HG03066 (cell line): ENCODE measurements around the gene NDUFB11.
"Not testable (repeated sequence)": the region's sequence is repeated elsewhere in the genome, so short reads cannot be mapped to it uniquely, and the experiment has no call there.

Source experiments
- ATAC-seq: cut with Tn5 transposase; IDR thresholded peaks from one replicate; pipeline ENCODE4 v1.9.1; 2021; ENCODE audit warnings: low read depth; ENCODE audit not compliant: unreplicated experiment

Gene NDUFB11

GRCh38 chrX:47146936-47147859 lies 2.7 kb upstream of the NDUFB11 start:
- no peak for ATAC-seq

- no peak for ATAC-seq
Observed at GRCh38 chrX:47146121-47146935, 1.8 kb upstream of the NDUFB11 start.

GRCh38 chrX:47145395-47146120 lies 1.1 kb upstream of the NDUFB11 start:
- peak; percentile 20 for ATAC-seq

GRCh38 chrX:47143894-47144625 lies 442 bp downstream of the NDUFB11 start:
- ATAC-seq: peak; percentile 6

DNA sequence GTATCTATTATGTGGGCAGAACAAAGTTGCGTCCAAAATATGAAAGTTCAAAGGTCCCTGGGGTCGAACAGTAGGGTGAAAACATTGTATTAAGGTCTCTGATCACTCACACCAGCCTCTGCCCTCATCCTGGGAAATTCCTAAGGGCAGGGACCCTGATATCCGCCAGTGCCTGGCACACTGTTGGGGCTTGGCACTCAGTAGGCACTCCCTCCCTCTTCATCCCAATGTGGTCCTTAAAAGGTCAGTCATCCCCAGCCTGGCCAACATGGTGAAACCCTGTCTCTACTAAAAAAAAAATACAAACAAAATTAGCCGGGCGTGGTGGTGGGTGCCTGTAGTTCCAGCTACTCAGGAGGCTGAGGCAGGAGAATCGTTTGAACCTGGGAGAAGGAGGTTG lies 6.3 kb downstream of the NDUFB11 start:
- no peak for ATAC-seq

DNA sequence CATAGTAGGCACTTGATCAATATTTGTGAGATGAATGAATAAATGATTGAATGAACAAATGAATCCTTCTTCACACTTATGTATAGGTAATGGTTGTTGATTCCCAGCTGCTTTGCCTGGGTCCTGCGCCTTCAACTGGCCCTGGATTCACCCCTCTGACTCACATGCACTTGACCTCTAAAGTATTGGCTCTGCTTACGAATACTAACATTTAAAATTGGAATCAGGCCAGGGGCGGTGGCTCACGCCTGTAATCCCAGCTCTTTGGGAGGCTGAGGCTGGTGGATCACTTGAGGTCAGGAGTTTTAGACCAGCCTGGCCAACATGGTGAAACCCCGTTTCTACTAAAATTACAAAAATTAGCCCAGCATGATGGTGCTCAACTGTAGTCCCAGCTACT lies 8.9 kb downstream of the NDUFB11 start:
- ATAC-seq: not testable (repeated sequence)

DNA sequence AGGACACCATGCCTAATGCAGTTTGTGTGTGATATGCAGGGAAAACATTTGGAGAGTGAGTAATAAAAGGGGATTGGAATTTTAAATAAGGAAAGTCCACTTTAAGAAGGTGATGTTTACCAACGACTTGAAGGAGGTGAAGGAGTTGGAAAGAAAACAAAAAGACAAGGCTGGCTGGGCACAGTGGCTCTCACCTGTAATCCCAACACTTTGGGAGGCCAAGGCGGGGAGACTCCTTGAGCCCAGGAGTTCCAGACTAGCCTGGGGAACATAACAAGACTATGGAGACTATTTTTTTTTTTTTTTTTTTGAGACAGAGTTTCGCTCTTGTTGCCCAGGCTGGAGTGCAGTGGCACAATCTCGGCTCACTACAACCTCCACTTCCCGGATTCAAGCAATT lies 11.0 kb downstream of the NDUFB11 start:
- no peak for ATAC-seq

DNA sequence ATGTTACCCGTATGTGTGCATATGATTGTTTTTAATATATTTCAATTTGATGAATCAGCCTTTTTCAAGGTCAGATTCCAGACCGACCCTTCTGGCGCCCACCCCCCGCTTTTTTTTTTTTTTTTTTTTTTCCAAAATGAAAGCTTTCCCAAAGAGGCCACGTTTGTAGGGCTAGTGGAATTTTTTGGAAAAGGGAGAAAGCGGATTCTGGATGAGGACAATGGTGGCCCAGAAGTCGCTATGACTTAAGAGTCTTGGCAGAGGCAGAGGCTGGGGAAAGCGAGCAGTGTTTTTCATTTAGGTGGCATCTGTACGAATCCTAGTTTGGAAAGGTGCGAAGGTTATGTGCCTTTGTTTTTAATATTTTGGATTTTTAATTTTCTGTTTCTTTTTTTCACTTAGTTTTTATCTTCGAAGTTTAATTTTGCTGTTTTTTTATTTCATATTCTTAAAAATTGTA lies 14.6 kb downstream of the NDUFB11 start:
- ATAC-seq: no peak

- ATAC-seq: peak; percentile 98
Observed at GRCh38 chrX:47129157-47129898, 15.2 kb downstream of the NDUFB11 start.

GRCh38 chrX:47124466-47124865 lies 20.0 kb downstream of the NDUFB11 start:
- ATAC-seq: not testable (repeated sequence)

GRCh38 chrX:47116551-47117110 lies 27.9 kb downstream of the NDUFB11 start:
- ATAC-seq: not testable (repeated sequence)

- no peak for ATAC-seq
Observed at GRCh38 chrX:47112316-47112954, 32.1 kb downstream of the NDUFB11 start.

DNA sequence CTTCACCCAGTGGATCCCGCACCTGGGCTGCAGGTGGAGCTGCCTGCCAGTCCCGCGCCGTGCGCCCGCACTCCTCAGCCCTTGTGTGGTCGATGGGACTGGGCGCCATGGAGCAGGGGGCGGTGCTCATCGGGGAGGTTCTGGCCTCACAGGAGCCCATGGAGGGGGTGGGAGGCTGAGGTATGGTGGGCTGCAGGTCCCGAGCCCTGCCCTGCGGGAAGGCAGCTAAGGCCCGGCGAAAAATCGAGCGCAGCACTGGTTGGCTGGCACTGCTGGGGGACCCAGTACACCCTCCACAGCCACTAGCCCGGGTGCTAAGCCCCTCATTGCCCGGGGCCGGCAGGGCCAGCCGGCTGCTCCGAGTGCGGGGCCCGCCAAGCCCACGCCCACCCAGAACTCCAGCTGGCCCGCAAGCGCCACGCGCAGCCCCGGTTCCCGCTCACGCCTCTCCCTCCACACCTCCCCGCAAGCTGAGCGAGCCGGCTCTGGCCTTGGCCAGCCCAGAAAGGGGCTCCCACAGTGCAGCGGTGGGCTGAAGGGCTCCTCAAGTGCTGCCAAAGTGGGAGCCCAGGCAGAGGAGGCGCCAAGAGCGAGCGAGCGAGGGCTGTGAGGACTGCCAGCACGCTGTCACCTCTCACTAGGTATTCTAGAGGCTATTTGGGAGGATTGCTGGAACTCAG lies 33.4 kb downstream of the NDUFB11 start:
- not testable (repeated sequence) for ATAC-seq

- ATAC-seq: no peak
Observed at GRCh38 chrX:47101206-47101605, 43.3 kb downstream of the NDUFB11 start.

GRCh38 chrX:47098338-47099094 lies 46.0 kb downstream of the NDUFB11 start:
- ATAC-seq: no peak

GRCh38 chrX:47097018-47097417 lies 47.5 kb downstream of the NDUFB11 start:
- ATAC-seq: no peak

GRCh38 chrX:47093860-47094259 lies 50.6 kb downstream of the NDUFB11 start:
- no peak for ATAC-seq
